ENCODE data around the gene C6orf163.

- no peak for TF ChIP-seq SIN3A (IDR thresholded peaks at IDR 0.05; ENCODE audit: borderline replicate concordance, insufficient read depth, low read length)
- no peak for TF ChIP-seq TAF1 (IDR thresholded peaks at IDR 0.05; ENCODE audit: borderline replicate concordance, insufficient read depth, low read length)
- TF ChIP-seq POLR2AphosphoS5 (IDR thresholded peaks at IDR 0.05; ENCODE audit: low read depth, low read length): no peak
- TF ChIP-seq REST (IDR thresholded peaks at IDR 0.05; ENCODE audit: insufficient read depth in 1 of 2, low read depth in 2 of 2, low read length in 2 of 2): no peak
These were observed 50.8 kb downstream of the C6orf163 start for GRCh38 chr6:87395431-87395830.
